ENCODE results near the gene DAGLA.
A peak's percentile ranks its signal among the peaks of the same experiment; 100 is the strongest.

The DAGLA gene

DNA sequence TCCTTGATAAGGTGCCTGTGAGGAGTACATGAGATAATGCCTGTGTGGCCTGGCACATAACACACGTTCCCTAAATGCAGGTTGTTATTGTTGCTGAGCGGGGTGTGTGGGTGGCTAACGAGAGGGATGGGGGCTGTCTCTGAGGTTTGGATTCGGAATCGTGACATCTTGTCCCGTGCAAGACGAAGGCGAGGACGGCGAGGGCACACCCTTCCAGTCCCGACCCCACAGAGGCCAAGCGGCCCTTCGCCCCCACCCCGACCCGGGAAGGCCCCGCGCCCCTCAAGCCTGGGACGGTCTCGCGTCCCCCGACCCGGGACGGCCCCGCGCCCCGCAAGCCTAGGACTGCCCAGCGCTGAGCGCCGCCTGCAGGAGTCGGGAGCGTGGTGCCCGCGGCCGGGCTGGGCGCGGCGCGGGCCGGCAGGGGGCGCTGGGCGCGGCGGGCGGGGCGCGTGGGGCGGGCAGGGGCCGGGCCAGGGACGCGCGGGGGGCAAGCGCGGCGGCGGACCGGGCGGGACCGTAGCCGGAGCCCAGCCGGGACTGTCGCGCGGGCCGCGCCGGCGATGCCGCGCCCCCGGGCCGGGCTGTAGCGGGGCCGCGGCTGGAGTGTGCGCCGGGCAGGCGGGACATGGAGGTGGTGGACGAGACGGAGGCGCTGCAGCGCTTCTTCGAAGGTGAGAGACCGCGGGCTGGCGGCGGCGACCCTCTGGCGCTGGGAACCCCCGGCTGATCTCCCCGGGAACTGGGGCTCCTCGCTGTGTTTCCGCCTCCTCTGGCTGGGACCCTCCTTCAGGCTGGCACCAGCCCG lies 72.1 kb downstream of the DAGLA start, which contains the start of gene MYRF:
TSS of gene MYRF (plus strand) at position 520 of the 808 bp plus-strand sequence. CDS start at position 629, 109 bp downstream.
- H3K27ac ChIP-seq (ENCODE audit: low read depth in 2 of 2, low read length in 2 of 2): no peak within 1 kb of the TSS
- peaks cover 32 to 33% of the 10 kb centered on the region in 2 donors for H3K4me1 ChIP-seq (ENCODE audit: control insufficient read depth in 2 of 2, insufficient read depth in 2 of 2, low read length in 2 of 2)
- peak within 1 kb of the TSS; percentile 63 to 66 for H3K4me3 ChIP-seq (ENCODE audit: low read length in 2 of 2)
- peaks cover 0 to 5% of the 10 kb centered on the region in 2 donors for H3K27me3 ChIP-seq (ENCODE audit: control insufficient read depth in 2 of 2, insufficient read depth in 2 of 2, low read length in 2 of 2)
- H3K9me3 ChIP-seq (ENCODE audit: control insufficient read depth in 2 of 2, low read length in 2 of 2): no peaks in the 10 kb centered on the region
- no peaks in the 10 kb centered on the region for H3K36me3 ChIP-seq (ENCODE audit: control insufficient read depth in 2 of 2, insufficient read depth in 2 of 2, low read length in 2 of 2)
- peak within 1 kb of the TSS; percentile 52 to 78 for H3K9ac ChIP-seq (ENCODE audit: low read depth in 1 of 2, low read length in 2 of 2)

DNA sequence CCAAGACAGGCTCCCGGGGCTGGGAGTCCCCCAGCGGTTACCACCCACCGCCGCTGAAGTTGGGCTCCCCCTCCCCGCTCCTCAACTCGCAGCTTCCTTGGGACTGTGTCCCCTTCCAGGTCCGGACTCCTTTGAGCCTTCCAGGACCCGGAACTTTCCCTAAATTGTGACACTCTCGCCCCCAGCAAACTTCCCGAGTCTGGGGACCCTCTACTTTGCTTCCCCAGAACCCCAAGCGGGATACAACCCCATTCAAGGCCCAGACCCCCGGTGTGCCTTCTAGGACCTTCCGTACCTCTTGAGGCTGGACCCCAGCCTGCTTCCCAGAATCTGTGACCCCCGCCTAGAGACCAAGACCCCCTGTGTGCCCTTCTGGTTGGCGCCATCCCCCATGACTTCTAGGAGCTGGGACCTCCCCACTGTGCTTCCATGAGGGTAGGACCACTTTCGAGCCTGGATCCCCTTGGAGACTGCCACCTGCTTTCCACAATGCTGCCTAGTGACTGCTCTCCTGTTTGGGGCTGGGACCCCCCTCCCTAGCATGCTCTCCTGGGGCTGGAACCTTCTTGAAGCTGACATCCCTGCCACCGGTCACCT lies 72.8 kb downstream of the DAGLA start:
- Histone ChIP-seq H3K4me3 (ENCODE audit: low read length in 2 of 2) (peak overlapping the region; percentile 63 to 66), H3K4me1 (ENCODE audit: control insufficient read depth in 2 of 2, insufficient read depth in 2 of 2, low read length in 2 of 2) (peaks cover 31 to 32% of the 10 kb centered on the region in 2 donors), H3K27me3 (ENCODE audit: control insufficient read depth in 2 of 2, insufficient read depth in 2 of 2, low read length in 2 of 2) (peaks cover 0 to 5% of the 10 kb centered on the region in 2 donors), H3K9ac (ENCODE audit: low read depth in 1 of 2, low read length in 2 of 2) (peak overlapping the region; percentile 52 to 78), H3K9me3 (ENCODE audit: control insufficient read depth in 2 of 2, low read length in 2 of 2) (no peaks in the 10 kb centered on the region), H3K27ac (ENCODE audit: low read depth in 2 of 2, low read length in 2 of 2) (no peak overlapping the region), H3K36me3 (ENCODE audit: control insufficient read depth in 2 of 2, insufficient read depth in 2 of 2, low read length in 2 of 2) (no peaks in the 10 kb centered on the region)

DNA sequence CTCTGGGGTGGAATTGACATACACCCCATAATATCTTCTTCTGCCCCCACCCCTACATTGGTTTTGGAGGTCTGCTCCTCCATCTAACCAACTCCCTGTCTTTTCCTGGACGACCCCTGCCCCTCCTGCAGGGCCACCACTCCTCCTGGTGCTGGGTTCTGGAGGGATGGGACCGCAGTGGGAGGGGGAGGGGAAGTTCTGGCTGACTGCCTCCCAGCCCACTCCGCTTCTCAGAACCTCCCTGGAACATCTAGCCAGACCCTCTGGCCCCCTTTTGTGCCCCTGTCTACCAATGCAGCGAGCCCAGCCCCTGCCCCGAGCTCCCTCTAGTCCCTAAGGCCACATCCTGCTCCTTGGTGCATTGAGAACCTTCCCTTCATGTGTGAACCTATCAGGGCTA lies 73.5 kb downstream of the DAGLA start:
- Histone ChIP-seq H3K4me1 (ENCODE audit: control insufficient read depth in 2 of 2, insufficient read depth in 2 of 2, low read length in 2 of 2) (peaks cover 30 to 31% of the 10 kb centered on the region in 2 donors), H3K27me3 (ENCODE audit: control insufficient read depth in 2 of 2, insufficient read depth in 2 of 2, low read length in 2 of 2) (peaks cover 0 to 5% of the 10 kb centered on the region in 2 donors), H3K9ac (ENCODE audit: low read depth in 1 of 2, low read length in 2 of 2) (peak overlapping the region in 1 of 2 donors; percentile 78), H3K9me3 (ENCODE audit: control insufficient read depth in 2 of 2, low read length in 2 of 2) (no peaks in the 10 kb centered on the region), H3K4me3 (ENCODE audit: low read length in 2 of 2) (peak overlapping the region in 1 of 2 donors; percentile 66), H3K27ac (ENCODE audit: low read depth in 2 of 2, low read length in 2 of 2) (no peak overlapping the region), H3K36me3 (ENCODE audit: control insufficient read depth in 2 of 2, insufficient read depth in 2 of 2, low read length in 2 of 2) (no peaks in the 10 kb centered on the region)

DNA sequence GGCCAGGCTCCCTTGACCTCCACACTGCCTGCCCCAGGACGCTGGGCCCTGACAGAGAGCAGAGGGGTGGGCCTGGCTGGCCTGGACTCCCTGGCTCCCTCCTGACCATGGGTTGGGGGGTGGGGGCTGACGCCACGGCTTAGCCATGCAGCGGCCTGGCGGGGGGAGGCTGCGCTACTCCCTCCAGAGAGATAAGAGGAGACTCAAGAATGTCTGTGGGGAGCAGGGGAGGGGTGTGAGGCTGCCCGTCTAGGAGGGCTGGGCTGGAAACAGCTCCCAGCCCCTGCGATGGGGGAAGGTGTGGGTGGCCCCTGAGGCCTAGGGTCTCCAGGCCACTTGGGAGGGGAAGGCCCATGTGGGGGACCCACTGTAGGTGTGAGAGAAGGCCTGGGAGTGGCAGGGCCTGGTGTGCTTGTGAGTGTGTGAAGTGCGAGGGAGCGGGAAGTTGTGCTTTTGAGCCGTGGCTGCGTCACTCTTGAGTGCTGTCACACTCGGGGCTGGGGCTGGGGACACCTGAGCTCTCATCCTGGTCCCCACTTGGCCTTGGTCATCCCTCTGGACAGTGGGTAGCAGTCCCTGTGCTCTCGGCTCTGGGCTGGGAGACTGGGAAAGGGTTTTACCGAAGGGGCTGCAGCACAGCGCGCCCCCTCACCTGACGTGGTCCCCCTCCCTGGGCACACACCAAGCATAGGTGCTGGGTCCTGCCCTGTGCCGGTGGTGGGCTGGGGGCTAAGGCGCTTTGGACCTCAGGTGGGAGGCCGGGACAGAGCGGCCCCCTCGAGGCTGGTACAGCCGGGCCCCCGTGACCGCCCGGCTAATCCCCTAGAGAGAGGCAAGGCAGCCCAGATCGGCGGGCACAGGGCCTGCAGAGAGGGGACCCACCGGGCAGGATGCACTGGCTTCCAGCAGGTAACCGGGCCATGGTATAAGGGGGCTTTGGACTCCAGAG lies 74.6 kb downstream of the DAGLA start:
- H3K4me1 ChIP-seq (ENCODE audit: control insufficient read depth in 2 of 2, insufficient read depth in 2 of 2, low read length in 2 of 2): peaks cover 30 to 31% of the 10 kb centered on the region in 2 donors
- no peak overlapping the region for H3K9ac ChIP-seq (ENCODE audit: low read depth in 1 of 2, low read length in 2 of 2)
- no peak overlapping the region for H3K27ac ChIP-seq (ENCODE audit: low read depth in 2 of 2, low read length in 2 of 2)

DNA sequence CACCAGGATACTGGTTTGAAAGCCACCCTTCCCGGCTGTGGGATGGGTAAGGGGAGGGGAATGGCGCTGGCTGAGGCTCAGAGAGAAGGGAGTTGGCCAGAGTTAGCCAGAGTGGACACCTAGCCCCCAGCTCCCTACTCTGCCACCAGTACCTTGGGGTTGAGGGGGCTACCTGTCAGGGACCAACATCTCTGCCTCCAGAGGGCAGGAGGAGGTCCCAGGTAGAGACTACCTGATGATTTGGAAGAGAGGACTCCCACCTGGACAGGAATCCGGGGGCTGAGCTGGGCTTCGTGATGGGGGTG lies 75.9 kb downstream of the DAGLA start:
- peaks cover 0 to 5% of the 10 kb centered on the region in 2 donors for H3K27me3 ChIP-seq (ENCODE audit: control insufficient read depth in 2 of 2, insufficient read depth in 2 of 2, low read length in 2 of 2)
- H3K9ac ChIP-seq (ENCODE audit: low read depth in 1 of 2, low read length in 2 of 2): peak overlapping the region in 1 of 2 donors; percentile 53
- H3K9me3 ChIP-seq (ENCODE audit: control insufficient read depth in 2 of 2, low read length in 2 of 2): no peaks in the 10 kb centered on the region
- H3K36me3 ChIP-seq (ENCODE audit: control insufficient read depth in 2 of 2, insufficient read depth in 2 of 2, low read length in 2 of 2): no peaks in the 10 kb centered on the region
- peaks cover 30 to 31% of the 10 kb centered on the region in 2 donors for H3K4me1 ChIP-seq (ENCODE audit: control insufficient read depth in 2 of 2, insufficient read depth in 2 of 2, low read length in 2 of 2)
- H3K4me3 ChIP-seq (ENCODE audit: low read length in 2 of 2): no peak overlapping the region
- H3K27ac ChIP-seq (ENCODE audit: low read depth in 2 of 2, low read length in 2 of 2): peak overlapping the region; percentile 51 to 80

More for the DNA sequence above, 74.6 kb downstream of the DAGLA start:
- Histone ChIP-seq H3K36me3 (ENCODE audit: control insufficient read depth in 2 of 2, insufficient read depth in 2 of 2, low read length in 2 of 2) (no peaks in the 10 kb centered on the region), H3K9me3 (ENCODE audit: control insufficient read depth in 2 of 2, low read length in 2 of 2) (no peaks in the 10 kb centered on the region), H3K4me3 (ENCODE audit: low read length in 2 of 2) (no peak overlapping the region), H3K27me3 (ENCODE audit: control insufficient read depth in 2 of 2, insufficient read depth in 2 of 2, low read length in 2 of 2) (peaks cover 0 to 5% of the 10 kb centered on the region in 2 donors)

DNA sequence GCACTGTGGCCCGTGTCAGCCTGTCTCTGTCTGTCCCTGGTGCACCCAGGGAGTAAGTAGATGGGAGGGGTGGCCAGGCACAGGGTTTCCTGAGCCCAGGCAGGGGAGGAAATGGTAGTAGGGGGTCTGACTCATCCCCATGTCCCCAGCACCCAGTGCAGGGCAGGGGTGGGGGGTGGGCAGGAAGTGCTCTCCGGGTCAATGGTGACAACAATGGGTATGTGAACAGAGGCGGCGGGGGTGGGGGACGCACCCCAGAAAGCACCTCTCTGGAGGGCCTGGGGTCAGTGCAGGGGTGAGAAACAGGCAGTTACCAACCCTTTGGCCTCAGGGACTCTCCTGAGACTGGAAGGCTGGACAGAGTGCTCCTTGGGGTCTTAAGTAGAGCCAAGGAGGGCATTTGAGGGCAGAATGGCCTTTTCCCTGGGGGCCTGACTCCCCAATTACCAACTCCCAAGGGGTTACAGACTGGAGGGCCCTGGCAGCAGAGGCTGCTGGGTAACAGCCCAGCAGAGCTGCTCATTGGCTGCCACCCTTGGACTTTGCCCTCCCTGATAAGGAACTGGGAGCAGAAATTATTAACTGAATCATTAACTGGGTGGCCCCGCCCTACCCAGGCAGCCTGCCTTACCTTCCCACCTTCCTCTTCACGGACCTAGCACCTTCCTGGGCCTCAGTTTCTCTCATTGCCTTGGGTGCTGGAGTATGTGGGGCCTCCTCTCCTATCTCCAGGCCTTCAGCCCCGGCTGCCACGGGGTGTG lies 76.4 kb downstream of the DAGLA start:
- H3K27me3 ChIP-seq (ENCODE audit: control insufficient read depth in 2 of 2, insufficient read depth in 2 of 2, low read length in 2 of 2): peaks cover 0 to 5% of the 10 kb centered on the region in 2 donors
- H3K9me3 ChIP-seq (ENCODE audit: control insufficient read depth in 2 of 2, low read length in 2 of 2): no peaks in the 10 kb centered on the region
- peaks cover 31 to 32% of the 10 kb centered on the region in 2 donors for H3K4me1 ChIP-seq (ENCODE audit: control insufficient read depth in 2 of 2, insufficient read depth in 2 of 2, low read length in 2 of 2)
- H3K36me3 ChIP-seq (ENCODE audit: control insufficient read depth in 2 of 2, insufficient read depth in 2 of 2, low read length in 2 of 2): no peaks in the 10 kb centered on the region
- H3K27ac ChIP-seq (ENCODE audit: low read depth in 2 of 2, low read length in 2 of 2): peak overlapping the region; percentile 51 to 80
- peak overlapping the region; percentile 41 to 53 for H3K9ac ChIP-seq (ENCODE audit: low read depth in 1 of 2, low read length in 2 of 2)
- H3K4me3 ChIP-seq (ENCODE audit: low read length in 2 of 2): peak overlapping the region; percentile 32 to 60

DNA sequence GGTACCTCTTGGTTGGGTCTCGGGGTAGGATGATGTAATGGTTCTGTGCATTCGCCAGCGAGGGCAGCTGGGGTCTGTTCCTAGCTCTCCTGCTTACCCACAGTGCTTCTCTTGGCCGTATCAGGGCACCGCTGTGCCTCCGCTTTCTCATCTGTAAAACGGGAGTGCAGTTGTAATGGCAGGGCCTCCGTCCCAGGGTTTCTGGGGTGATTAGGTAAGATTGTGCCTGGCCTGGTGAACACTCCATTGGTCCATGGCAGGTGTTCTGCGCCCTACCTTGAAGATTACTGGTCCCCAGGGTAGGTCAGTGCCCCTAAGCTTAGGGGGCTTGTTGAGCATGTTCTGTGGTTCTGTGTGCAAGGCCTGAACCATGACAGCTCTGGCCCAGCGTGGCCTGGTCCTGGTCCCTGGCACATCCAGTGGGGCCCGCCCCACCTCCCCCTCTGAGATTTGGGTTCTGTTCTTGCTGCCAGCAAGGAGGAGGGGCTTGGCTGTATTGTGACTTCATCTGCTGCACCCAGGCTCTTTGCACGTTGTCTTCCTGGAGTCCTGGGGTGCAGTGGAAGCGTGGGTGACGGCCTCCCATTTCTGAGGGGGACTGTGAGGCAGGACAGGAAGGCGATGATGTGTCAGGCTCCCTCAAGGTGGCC lies 77.1 kb downstream of the DAGLA start:
- Histone ChIP-seq H3K4me3 (ENCODE audit: low read length in 2 of 2) (peak overlapping the region; percentile 32 to 60), H3K9ac (ENCODE audit: low read depth in 1 of 2, low read length in 2 of 2) (peak overlapping the region; percentile 24 to 26)

DNA sequence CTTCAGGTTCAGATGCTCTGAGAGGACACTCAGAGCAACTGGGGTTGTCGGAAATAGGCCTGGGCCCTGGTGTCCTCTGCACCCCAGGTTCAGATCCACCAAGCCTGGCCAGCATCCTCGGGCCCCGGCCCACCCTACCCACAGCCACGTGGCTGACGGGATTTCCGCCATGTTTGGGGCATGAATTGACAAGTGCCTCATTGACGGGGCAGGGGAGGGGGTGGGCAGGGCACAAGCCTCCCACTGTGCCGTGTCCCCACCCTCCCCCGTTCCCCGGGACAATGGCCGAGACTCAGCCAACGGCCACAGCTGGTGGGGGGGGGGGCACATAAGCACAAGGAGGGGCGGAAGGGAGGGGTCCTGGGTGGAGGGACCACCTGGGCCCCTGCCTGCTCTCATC lies 80.8 kb downstream of the DAGLA start:
- H3K36me3 ChIP-seq (ENCODE audit: control insufficient read depth in 2 of 2, insufficient read depth in 2 of 2, low read length in 2 of 2): no peaks in the 10 kb centered on the region
- no peak overlapping the region for H3K4me3 ChIP-seq (ENCODE audit: low read length in 2 of 2)
- H3K27ac ChIP-seq (ENCODE audit: low read depth in 2 of 2, low read length in 2 of 2): no peak overlapping the region
- H3K27me3 ChIP-seq (ENCODE audit: control insufficient read depth in 2 of 2, insufficient read depth in 2 of 2, low read length in 2 of 2): no peaks in the 10 kb centered on the region
- no peak overlapping the region for H3K9ac ChIP-seq (ENCODE audit: low read depth in 1 of 2, low read length in 2 of 2)
- H3K9me3 ChIP-seq (ENCODE audit: control insufficient read depth in 2 of 2, low read length in 2 of 2): no peaks in the 10 kb centered on the region
- peaks cover 17 to 20% of the 10 kb centered on the region in 2 donors for H3K4me1 ChIP-seq (ENCODE audit: control insufficient read depth in 2 of 2, insufficient read depth in 2 of 2, low read length in 2 of 2)

More for the DNA sequence above, 77.1 kb downstream of the DAGLA start:
- H3K4me1 ChIP-seq (ENCODE audit: control insufficient read depth in 2 of 2, insufficient read depth in 2 of 2, low read length in 2 of 2): peaks cover 25 to 28% of the 10 kb centered on the region in 2 donors
- H3K27me3 ChIP-seq (ENCODE audit: control insufficient read depth in 2 of 2, insufficient read depth in 2 of 2, low read length in 2 of 2): no peaks in the 10 kb centered on the region
- H3K36me3 ChIP-seq (ENCODE audit: control insufficient read depth in 2 of 2, insufficient read depth in 2 of 2, low read length in 2 of 2): no peaks in the 10 kb centered on the region
- peak overlapping the region; percentile 10 to 80 for H3K27ac ChIP-seq (ENCODE audit: low read depth in 2 of 2, low read length in 2 of 2)
- no peaks in the 10 kb centered on the region for H3K9me3 ChIP-seq (ENCODE audit: control insufficient read depth in 2 of 2, low read length in 2 of 2)
